Measurements from ENCODE around the gene TBCD.

Gene TBCD

GRCh38 chr17:82791532-82791931 is 39.7 kb downstream of the TBCD start:
- no peak for DNase-seq

GRCh38 chr17:82793974-82794630 is 42.2 kb downstream of the TBCD start:
- DNase-seq = no peak

GRCh38 chr17:82794781-82795482 is 43.1 kb downstream of the TBCD start:
- no peak for DNase-seq

GRCh38 chr17:82795615-82796014 is 43.8 kb downstream of the TBCD start:
- no peak for DNase-seq

- DNase-seq = no peak
Measured at GRCh38 chr17:82797061-82797460, 45.2 kb downstream of the TBCD start.

GRCh38 chr17:82798752-82799151 is 46.9 kb downstream of the TBCD start:
- DNase-seq = no peak

- DNase-seq = no peak
Measured at GRCh38 chr17:82799591-82799990, 47.7 kb downstream of the TBCD start.

GRCh38 chr17:82800885-82801284 is 49.0 kb downstream of the TBCD start:
- DNase-seq = no peak

GRCh38 chr17:82801377-82801970 is 49.6 kb downstream of the TBCD start:
- no peak for DNase-seq

- DNase-seq = no peak
Measured at GRCh38 chr17:82802075-82802780, 50.4 kb downstream of the TBCD start.

- DNase-seq = no peak
Measured at GRCh38 chr17:82803185-82803584, 51.3 kb downstream of the TBCD start.

- DNase-seq = no peak
Measured at GRCh38 chr17:82803606-82804005, 51.7 kb downstream of the TBCD start.

- DNase-seq = no peak
Measured at GRCh38 chr17:82804442-82805191, 52.8 kb downstream of the TBCD start.

- no peak for DNase-seq
Measured at GRCh38 chr17:82805254-82805653, 53.4 kb downstream of the TBCD start.

- DNase-seq = no peak
Measured at GRCh38 chr17:82805823-82806222, 54.0 kb downstream of the TBCD start.

- no peak for DNase-seq
Measured at GRCh38 chr17:82806645-82807044, 54.8 kb downstream of the TBCD start.

- DNase-seq = no peak
Measured at GRCh38 chr17:82807101-82807500, 55.2 kb downstream of the TBCD start.

- DNase-seq = no peak
Measured at GRCh38 chr17:82807562-82807961, 55.7 kb downstream of the TBCD start.

- no peak for DNase-seq
Measured at GRCh38 chr17:82808006-82808405, 56.1 kb downstream of the TBCD start.

GRCh38 chr17:82808921-82809905 is 57.3 kb downstream of the TBCD start:
- peak; percentile 4 for DNase-seq

- no peak for DNase-seq
Measured at GRCh38 chr17:82810644-82811430, 59.0 kb downstream of the TBCD start.
